Measurements from ENCODE around the gene BRD7.

Gene BRD7

DNA sequence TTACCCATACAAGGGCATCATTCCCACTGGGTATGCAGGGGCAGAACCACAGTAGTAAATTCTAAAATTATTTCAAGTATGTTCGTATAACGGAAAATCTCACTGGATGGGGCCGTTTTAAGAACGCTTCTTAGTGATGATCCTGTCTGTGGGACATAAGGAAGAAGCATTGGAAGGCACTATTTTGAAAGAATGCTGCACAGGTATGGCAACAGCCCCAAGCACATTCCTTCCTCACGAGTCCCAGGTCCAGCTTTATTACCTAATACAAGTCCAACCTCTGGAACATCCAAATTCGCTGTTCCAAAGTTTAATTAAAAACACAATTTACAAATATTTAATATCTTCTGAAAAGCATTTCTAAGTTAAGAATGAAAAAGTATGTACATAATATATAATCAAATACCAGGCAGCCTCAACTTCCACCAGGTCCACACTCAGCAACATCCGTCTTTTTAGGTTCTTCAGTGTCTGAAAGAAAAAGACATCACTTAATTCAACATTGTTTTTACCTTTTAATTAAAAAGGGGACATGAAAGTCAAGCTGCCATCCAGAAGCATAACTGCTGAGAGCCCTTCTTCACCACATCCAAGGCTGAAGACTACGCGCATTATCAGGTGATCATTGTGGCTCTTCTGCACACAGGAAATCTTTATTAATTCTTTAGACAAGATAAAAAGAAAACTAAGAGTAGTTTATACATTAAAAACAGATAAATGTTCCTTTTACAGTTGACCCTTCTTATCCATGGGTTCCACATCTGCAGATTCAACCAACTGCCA is 49.8 kb downstream of the BRD7 start:
- DNase-seq (ENCODE audit: low read depth) = no peak

DNA sequence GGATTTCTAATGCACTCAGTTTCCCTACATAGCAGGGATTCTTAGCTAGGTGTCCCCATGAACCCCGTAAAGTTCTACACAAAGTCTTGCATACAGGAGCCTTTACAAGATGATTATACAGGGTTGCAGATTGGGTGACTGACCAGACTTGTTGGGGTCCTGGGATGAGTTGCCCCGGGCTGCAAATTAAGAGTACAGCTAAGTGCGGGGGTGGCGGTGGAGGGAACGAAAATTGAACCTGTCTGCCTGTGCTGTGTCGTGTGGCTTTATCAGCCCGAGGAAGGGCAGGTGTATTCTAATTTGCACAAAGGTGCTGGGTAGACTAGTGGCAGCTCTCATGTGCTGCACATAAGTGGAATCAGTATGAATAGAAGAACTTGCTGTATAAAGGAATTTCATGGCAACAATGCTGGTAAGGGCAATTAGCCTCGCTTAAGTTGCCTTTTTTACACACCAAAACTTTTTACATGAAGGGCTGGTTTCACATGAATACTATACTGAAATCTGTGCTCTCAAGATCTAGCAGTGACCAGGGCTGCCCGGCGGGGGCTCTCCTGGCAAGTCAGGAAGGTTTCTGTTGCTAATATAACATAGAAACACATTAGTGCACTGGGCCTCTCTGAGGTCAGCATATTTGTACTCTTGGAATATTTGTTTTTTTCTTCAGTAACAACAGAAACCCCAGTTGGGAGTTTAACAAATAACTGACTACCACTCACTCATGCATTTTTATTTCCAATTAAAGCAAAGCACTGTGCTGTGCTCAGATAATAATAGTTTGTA is 51.7 kb downstream of the BRD7 start:
- DNase-seq (ENCODE audit: low read depth) = peak; percentile 34

DNA sequence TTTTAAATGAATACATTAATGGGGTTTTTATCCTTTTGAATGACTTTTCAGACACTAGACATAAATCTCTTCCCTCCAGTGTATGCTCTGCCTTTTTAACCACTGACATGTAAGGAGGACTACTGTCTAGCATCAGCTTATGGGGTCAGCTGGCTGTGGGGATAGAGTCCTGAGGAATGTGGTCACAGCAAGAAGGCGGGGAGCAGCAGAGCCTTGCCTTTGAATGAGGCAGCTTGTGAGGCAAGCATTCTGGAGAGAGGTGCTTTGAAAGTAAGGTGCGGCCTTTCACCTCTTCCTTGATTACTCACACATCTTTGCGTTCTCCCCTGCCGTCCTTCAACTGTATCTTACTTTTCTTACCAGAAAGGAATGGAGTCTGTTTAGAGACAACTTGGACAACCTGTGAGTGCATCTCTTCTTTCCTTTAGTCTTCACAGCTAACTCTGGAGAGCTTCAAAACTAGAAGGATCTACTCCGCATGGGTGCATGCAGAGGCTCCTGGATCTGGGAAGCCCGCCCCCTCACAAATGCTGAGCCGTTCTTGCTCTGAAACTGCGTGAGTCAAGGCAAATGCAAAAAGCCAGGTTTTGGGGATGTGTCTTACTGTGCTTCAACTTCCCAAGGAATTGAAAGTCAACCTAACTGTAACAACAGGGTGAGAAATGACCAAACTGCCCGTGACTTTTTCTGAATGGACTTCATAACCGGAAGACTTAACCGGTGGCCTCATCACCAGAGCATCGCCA is 52.5 kb downstream of the BRD7 start:
- peak; percentile 42 for DNase-seq (ENCODE audit: low read depth)

DNA sequence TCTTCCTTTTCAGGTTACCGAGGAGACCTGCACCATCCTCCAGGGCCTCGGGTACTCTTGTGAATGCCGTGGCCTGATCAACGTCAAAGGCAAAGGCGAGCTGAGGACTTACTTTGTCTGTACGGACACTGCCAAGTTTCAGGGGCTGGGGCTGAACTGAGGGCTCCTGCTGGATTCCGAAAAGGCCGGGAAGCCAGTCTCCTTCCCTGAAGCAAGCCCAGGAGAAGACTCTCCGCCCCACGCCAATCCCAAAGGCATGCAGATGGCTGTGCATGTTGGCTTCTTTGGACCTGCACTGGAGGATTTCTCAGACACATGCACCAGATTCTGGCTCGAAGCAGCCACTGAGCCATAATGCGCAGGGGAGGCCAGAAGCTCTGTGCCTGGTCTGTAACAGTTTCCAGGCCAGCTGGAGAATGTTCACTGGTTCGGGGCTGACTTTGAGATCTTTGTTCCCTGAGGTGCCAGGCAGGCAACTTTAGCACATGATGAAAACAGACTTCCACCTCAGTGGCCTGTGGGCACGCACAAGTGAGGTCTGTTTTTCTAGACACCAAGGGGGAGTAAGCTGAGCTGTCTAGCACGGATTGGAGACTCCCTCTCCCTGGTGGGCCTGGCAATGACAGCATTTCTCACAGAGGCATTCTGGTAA is 53.3 kb downstream of the BRD7 start:
- peak; percentile 56 for DNase-seq (ENCODE audit: low read depth)

DNA sequence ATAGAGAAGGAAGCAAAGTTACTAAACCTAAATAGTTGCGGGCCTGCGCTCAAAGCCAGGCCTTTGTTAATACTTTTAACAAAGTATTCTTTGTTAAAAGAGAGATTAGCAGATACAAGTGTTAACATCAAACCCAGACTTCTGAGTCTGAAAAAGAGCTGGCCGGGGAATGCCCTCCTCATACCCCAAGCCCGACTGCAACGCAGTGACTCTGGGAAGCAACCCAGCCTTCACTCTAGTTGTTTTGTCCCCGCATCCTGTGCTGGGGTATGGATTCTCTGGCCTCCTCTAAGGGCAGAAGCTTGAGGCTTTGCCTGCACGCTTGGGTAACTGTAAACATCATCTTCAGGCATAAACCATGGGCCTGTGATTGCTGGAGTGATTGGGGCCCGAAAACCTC is 54.1 kb downstream of the BRD7 start:
- DNase-seq (ENCODE audit: low read depth) = no peak

DNA sequence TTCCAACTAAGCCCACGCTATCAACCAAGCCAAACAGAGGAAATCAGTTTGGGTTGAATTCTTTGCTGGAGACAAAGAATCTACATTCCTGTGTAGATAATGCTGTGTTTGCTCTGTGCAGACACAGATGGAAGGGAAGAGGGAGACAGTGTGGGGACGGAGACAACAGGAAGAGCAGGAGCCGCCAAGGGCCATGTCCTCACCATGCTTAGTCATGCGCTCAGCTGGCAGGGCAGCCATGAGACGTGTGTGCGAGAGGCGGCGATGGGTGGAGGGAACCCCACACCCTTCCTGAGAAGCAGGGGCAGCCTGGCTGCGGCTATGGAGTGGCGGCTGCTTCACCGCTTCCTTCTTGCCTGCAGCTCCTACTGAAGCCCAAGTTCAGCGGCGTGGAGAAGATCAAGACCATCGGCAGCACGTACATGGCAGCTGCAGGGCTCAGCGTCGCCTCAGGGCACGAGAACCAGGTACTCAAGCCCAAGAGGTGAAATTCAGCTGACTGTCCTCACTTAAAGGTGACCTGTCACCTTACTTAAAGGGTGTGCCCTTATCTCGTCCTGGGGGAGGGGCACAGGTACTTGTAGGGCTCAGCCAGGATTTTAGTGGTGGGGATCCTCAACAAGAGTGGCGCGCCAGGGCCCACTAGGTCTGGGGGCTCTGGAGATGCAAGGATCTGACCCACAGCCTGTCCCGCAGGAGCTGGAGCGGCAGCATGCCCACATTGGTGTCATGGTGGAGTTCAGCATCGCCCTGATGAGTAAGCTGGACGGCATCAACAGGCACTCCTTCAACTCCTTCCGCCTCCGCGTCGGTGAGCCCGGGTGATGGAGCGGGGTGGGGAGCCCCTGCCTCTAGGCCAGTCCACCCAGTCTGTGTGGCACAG is 55.0 kb downstream of the BRD7 start:
- DNase-seq (ENCODE audit: low read depth) = no peak

DNA sequence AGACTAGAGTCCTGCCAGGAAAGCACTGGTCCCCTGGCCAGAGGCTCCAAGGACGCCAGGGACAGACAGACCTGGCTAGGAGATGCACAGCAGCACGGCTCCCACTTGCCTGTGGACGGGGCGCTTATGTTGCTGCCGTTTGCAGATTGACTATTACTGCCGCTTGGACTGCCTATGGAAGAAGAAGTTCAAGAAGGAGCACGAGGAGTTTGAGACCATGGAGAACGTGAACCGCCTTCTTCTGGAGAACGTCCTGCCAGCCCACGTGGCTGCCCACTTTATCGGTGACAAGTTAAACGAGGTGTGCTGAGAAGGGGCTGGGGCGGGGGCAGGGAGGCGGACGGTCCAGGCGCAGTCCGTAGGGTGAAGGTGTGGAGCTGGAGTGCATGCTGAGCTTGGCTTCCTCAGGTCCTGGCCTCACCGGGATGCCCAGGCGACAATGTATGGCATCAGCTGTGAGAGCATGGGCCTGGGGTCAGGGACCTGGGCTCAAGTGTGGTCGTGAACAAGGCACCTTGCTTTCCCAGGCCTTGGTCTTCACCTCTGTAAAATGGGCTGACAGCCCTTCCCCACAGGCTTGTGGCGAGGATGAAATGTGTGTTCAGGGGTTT is 56.8 kb downstream of the BRD7 start:
- no peak for DNase-seq (ENCODE audit: low read depth)

DNA sequence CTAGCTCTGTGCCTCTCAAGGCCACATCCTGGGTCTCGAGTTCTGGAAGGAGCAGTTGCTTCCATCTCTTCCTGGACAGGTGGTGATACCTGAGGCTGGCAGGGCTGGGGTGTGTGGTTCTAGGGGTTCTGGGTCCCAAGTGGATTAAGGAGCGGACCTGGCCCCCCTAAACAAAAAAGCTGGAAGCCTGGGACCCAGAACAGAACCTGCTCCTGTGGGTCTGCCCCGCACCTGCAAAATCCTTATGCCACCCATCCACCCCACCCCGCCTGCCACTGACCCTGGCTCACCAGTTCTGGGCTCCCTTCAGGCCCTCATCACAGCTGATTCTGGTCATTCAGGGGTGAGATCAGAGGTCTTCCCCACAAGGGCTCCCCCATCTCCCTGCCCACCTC is 57.7 kb downstream of the BRD7 start:
- DNase-seq (ENCODE audit: low read depth) = no peak

DNA sequence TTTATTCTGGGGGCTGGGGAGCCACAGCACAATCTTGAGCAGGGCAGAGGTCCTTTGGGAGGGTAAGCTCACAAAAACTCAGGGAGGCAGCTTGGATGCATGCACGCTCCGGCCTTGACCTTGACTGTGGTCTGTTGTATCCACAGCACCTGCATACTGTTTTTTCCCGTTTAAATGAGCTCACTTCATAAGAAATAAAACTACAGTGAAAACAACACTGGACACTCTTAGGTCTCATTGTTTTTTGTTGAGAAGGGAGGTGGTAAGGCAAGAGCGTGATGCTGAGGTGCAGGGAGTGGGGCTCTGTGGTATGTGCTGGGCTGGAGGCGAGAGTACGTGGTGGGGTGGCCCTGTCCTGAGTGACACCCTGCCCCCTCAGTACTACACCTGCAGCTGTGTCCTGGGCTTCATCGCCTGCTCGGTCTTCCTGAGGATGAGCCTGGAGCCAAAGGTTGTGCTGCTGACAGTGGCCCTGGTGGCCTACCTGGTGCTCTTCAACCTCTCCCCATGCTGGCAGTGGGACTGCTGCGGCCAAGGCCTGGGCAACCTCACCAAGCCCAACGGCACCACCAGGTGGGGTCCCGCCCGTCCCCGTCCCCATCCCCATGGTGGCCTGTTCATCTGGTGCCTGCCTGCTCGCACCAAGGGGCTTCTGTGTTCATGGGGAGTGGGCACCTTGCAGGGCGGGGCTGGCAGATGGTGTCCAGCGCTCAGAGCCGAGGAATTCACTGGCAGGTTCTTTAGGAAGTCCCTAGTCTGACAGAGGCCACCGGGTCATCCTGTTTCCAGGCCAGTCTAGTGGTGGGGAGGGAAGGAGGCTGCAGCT is 58.3 kb downstream of the BRD7 start:
- no peak for DNase-seq (ENCODE audit: low read depth)

DNA sequence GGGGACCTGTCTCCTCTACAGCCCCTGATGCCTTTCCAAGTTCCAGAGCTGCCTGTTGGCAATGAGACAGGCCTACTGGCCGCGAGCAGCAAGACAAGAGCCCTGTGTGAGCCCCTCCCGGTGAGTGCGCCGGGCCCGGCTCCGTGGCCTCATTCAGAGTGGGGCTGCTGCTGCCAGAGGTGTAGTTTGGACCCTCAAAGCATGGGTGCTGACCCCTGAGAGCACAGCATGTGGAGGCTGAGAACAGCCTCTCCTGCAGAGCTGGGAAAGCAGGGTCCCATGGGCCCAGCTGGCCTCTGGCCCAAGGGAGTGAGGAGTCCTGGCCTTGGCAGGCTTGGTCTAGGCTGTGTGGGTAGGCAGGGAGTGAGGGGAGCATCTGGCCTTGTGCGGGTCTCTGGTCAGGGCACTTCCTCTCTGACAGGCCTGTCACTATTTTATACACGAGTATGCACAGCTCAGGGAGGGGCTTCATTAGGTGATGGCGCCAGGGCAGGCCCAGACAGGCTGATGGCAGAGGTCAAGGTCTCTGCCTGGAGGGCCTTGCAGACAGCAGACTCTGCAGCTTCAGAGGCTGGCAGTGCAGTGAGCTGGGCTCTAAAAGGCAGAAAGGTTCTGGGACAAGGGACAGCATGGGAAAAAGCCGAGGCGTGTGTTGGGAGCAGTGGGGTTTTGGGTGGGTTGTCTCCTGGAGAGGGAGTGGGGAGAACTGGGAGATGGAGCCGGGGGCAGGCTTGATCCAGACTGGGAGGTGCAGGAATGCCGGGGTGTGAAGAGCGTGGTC is 59.1 kb downstream of the BRD7 start:
- no peak for DNase-seq (ENCODE audit: low read depth)

DNA sequence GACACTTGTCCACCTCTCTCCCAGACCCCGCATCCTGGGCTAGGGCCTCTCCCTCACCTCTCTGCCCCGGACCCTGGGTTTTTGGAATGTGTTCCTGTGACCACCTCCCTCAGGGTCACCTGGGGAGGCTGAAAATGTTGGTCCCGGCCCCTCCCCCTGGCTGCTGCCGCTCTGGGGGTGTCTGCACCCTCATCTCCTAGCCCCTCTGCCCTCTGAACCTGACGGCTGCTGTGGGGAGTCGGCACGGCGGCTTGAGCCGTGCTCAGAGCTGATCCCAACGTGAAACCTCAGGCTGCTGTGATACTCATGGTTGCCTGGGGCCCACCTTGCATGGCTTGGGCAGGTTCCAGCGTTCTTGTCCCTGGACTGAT is 59.6 kb downstream of the BRD7 start:
- DNase-seq (ENCODE audit: low read depth) = no peak

DNA sequence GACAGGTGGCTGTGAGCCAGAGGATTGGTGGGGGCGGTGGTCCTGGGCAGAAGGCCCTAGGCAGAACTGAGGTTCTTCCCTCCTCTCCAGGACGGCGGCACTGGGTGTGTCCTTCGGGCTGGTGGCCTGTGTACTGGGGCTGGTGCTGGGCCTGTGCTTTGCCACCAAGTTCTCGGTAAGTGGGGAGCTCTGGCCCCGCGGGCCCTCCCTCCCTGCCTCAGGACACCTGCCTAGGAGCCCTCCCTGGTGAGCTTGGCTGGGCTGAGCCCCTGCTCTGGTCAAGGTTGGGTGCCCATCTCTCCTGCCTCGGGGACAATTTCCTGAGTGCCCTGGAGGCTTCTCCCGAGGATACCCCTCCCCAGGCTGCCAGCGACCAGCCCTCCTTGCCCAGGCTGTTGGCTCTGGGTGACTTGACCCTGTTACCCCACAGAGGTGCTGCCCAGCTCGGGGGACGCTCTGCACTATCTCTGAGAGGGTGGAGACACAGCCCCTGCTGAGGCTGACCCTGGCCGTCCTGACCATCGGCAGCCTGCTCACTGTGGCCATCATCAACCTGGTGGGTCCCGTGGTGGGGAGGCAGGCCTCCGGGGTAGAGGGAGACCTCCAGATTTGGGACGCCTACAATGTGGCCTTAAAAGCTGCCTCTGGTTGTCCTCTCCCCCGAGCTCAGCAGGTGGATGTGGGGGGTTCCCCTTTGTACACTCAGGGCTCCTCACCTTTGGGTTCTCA is 60.4 kb downstream of the BRD7 start:
- no peak for DNase-seq (ENCODE audit: low read depth)

DNA sequence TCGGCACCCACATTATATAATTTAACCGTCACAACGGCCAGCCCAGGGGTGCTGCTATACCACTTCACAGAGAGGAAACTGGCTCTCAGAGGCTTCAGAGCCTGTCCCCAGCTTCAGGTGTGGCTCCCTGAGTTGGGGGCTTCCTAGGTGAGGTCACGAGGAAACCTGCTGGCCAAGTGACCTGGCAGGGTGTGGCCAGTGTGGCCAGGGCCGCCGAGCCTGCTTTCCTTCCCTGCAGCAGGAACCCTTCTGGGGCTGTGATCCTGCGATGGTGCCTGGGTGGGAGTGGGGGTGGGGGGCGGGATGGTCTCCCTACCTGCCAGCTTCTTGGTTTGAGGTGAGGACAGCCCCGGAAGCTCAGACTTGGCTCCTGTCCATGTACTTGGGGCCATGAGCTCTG is 62.5 kb downstream of the BRD7 start:
- DNase-seq (ENCODE audit: low read depth) = no peak

DNA sequence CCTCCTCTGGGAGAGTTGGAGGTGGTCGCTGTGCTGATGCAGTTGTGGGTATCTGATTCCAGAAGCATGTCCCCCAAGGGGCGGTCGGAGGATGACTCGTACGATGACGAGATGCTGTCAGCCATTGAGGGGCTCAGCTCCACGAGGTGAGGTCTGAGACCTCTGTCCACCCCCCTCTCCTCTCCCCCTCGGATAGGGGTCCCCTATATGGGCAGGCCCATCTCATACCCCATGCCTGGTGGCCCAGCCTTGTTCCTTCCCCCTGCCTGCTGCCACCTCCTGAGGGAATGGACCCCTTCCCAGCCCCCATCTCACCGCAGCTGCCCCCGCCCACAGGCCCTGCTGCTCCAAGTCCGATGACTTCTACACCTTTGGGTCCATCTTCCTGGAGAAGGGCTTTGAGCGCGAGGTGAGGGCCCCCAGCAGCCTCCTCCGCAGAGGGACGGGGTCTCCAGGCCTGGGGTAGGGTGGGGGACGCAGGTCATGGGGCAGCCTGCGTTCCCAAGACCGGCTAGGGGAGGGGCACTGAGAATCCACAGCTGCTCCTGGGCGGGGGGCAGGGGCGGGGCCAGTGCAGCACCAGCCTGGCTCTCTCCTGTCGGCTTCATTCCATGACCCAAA is 63.2 kb downstream of the BRD7 start:
- no peak for DNase-seq (ENCODE audit: low read depth)

DNA sequence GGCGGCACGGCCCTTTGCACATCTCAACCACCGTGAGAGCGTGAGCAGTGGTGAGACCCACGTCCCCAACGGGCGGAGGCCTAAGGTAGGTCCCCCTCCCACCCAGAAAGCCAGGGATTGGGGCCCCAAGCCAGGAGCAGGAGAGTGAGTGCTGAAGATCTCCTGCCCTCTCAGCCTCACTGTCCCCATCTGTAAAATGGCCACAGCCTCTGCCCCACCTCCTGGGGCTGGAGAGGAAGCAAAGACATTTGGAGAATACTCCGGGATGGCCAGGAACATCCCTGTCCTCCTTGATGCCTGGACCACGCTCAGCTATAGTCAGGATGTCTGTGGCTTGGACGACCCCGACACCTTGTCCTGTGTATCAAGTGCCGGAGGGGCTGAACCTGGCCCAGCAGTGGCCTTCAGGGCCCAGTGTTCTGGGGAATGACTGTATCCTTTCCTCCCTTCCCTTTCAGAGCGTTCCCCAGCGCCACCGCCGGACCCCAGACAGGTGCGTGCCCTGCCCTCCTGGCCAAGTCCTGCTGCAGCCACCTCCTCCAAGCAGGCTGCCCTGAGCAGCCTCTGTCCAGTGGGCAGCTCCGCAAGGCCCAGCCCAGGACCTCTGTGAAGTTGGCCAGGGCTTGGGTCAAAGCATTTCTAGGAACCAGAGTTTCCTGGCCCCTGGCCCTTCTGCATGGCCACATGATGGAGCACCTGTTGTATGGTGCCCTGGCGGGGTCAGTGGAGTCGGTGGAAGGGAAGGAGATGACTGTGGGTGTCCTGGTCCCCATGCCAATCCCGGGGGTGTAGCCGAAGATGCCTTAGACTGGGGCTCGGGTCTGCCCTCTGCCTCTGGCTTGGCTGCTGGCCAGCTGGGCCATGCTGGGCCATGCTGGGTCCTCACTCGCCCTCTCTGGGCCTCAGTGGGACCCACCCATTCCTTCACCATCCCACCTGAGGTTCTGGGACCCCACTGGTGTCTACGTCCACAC is 64.0 kb downstream of the BRD7 start:
- DNase-seq (ENCODE audit: low read depth) = no peak

DNA sequence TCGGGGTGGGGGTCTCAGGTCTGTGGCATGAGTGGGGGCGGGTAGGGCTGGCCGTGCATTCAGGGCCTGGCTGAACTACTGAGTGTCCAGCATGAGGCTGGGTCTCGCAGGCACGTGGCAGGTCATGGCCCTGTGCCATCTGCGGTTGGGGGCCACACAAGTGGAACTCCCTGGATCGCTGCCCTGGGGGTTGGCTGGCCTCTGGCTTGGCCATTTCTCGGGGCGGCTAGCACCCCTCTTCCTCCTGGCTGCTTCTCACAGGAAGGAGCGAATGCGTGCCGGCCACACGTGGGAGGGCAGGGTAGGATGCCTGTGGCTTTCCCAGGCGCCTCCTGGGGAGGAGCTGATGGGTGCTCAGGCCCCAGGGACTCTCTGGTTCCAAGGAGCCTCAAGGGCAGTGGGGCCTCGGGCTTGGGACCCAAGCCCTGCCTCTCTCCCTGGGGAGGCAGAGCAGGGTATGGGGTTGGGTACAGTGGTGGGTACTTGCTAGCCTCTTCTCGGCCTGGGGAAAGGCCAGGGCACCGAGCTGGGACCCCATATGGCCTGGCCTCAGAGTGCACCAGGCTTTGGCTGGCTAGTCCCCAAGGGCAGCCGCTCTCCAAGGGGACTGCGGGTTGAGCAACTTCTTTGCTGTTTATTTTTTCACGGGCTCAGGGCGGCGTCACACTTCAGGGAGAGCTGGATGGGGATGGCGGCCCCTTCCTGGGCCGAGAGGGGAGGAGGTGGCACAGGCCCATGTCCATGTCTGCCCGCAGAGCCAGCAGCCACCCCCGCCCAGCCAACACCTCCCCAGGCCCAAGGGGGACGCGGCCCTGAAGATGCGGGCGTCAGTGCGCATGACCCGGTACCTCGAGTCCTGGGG is 65.0 kb downstream of the BRD7 start:
- peak; percentile 79 for DNase-seq (ENCODE audit: low read depth)

Data from amniotic epithelial cell (primary cell).